Lower lobe of right lung (tissue), 2 donors: ENCODE measurements around the gene FDX2. TPM values are rescaled to one million over a fixed set of nuclear protein-coding genes. Genes with fewer than 3 reads are reported as not detected.

Experiments used
- ATAC-seq, 2 donors: fragments of 200-7000 bp; cut with Tn5 transposase; one replicate each; pipeline ENCODE4 v1.9.1; 2020 to 2022; ENCODE audit warnings: mild to moderate bottlenecking in 2 of 2, moderate library complexity in 2 of 2
- DNase-seq: peaks from one replicate; pipeline ENCODE4 v3.0.0-alpha.2; 2020
- H3K27ac ChIP-seq: fragments of 200-600 bp; one replicate; pipeline ENCODE4 v1.8.0; 2022
- H3K27me3 ChIP-seq: fragments of 200-600 bp; one replicate; pipeline ENCODE4 v1.8.0; 2022; ENCODE audit warnings: low read depth
- H3K36me3 ChIP-seq: fragments of 200-600 bp; one replicate; pipeline ENCODE4 v1.8.0; 2022; ENCODE audit warnings: mild to moderate bottlenecking
- H3K4me1 ChIP-seq: fragments of 200-600 bp; one replicate; pipeline ENCODE4 v1.8.0; 2022
- H3K4me3 ChIP-seq: fragments of 200-600 bp; one replicate; pipeline ENCODE4 v1.8.0; 2022; ENCODE audit warnings: mild to moderate bottlenecking
- H3K9me3 ChIP-seq: fragments of 200-600 bp; one replicate; pipeline ENCODE4 v1.8.0; 2022
- intact Hi-C: fragments of 100-400 bp; cut with DNase I; formaldehyde crosslinking; loops from one replicate; pipeline ENCODE4 v1.11.0; 2022
- total RNA-seq: library from RNA; stranded (reverse); fragmentation: NEBNext Ultra II Directional; extraction: Animal tissue kit (Norgen Biotek cat#: 25700); gene quantifications from one replicate; pipeline ENCODE4 v1.2.1, GENCODE V29; 2021
- TF ChIP-seq, protein P1 (sequence below): fragments of 200-600 bp; IDR thresholded peaks from one replicate; pipeline ENCODE4 v1.8.0; 2022; ENCODE audit warnings: antibody characterized with exemption, mild to moderate bottlenecking
- donor health status: DM: no; HTN: yes; CAD: no; lungs with severe emphysema.

FDX2 gene
- total RNA-seq, 1 donor from 2014 or later = 16.8 TPM

DNA sequence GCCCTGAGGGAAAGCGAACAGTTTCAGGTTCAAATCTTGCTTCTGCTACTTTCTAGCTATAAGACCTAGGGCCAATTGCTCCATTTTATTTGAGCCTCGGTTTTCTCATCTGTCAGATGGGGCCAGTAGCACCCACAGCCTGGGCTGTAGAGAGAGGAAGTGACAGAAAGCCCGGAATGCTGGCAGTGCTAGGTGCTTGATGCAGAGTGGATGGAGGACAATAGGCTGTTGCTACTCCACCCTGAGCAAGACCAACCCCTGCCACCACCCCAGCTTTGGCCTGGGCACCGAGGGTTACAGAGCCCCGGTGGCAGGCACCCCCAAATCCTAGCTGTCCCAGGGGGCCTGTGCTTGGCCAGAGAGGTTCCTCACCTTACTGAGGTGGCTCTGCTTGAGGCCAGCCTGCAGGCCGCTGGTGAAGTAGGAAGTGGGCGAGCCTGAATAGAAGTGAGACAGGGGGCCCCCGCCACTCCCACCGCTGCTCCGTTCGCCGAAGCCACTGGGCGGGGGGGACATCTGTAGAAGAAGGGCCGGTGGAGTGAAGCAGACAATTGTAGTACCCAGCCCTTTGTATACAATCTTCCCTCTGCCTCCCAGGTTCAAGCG is 2.1 kb upstream of the FDX2 start:
- no peak for DNase-seq
- Histone ChIP-seq H3K4me3 (no peak overlapping the region), H3K27ac (no peak overlapping the region), H3K4me1 (peaks cover 16% of the 10 kb centered on the region), H3K36me3 (peaks cover 65% of the 10 kb centered on the region), H3K27me3 (no peaks in the 10 kb centered on the region), H3K9me3 (no peaks in the 10 kb centered on the region)
- intact Hi-C loops = no loop called here
- ATAC-seq = no peak
- TF ChIP-seq, protein P1, sequence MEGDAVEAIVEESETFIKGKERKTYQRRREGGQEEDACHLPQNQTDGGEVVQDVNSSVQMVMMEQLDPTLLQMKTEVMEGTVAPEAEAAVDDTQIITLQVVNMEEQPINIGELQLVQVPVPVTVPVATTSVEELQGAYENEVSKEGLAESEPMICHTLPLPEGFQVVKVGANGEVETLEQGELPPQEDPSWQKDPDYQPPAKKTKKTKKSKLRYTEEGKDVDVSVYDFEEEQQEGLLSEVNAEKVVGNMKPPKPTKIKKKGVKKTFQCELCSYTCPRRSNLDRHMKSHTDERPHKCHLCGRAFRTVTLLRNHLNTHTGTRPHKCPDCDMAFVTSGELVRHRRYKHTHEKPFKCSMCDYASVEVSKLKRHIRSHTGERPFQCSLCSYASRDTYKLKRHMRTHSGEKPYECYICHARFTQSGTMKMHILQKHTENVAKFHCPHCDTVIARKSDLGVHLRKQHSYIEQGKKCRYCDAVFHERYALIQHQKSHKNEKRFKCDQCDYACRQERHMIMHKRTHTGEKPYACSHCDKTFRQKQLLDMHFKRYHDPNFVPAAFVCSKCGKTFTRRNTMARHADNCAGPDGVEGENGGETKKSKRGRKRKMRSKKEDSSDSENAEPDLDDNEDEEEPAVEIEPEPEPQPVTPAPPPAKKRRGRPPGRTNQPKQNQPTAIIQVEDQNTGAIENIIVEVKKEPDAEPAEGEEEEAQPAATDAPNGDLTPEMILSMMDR = no peak

DNA sequence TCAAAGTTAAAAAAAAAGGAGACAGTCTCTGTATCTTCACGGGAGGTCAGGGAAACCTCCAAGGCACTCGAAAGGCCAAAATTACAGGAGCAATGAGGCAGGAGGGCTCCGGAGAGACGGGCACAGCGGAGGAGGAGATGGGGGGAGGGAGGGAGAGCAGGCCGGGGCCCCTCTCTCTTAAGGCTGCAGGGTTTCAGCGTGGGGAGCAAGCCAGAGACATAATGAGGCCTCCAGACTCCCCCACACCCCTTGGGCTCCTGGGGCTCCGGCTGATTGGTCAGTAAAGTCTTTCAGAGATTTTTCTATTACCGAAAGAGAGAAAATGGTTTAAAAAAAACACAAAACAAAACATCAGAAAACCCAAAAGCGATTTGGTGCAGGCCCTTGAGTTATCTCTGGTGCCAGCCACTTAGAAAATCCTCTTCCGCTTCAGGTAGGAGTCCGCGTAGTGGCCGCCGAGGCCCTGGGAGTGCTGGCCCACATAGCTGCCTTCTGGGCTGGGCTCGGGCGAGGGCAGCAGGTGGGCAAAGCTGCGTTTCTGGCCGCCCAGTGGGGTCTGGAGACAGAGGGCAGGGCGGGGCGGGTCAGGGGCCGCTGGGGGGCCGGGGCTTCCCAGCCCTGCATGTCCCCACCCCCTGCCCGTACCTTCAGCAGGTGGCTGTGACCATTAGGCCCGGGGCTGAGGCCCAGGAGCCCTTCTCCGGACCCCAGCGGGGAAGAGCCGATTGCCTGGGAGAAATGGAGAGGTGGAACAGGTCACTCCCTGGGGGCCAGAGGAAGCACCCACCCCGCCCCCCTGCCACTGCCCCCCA is 1.4 kb upstream of the FDX2 start:
- Histone ChIP-seq H3K9me3 (no peaks in the 10 kb centered on the region), H3K27ac (no peak overlapping the region), H3K27me3 (no peaks in the 10 kb centered on the region), H3K4me1 (peaks cover 16% of the 10 kb centered on the region), H3K4me3 (no peak overlapping the region), H3K36me3 (peaks cover 58% of the 10 kb centered on the region)
- DNase-seq (no peak), ATAC-seq (no peak)
- intact Hi-C loops = no loop called here
- TF ChIP-seq, protein P1 = no peak

DNA sequence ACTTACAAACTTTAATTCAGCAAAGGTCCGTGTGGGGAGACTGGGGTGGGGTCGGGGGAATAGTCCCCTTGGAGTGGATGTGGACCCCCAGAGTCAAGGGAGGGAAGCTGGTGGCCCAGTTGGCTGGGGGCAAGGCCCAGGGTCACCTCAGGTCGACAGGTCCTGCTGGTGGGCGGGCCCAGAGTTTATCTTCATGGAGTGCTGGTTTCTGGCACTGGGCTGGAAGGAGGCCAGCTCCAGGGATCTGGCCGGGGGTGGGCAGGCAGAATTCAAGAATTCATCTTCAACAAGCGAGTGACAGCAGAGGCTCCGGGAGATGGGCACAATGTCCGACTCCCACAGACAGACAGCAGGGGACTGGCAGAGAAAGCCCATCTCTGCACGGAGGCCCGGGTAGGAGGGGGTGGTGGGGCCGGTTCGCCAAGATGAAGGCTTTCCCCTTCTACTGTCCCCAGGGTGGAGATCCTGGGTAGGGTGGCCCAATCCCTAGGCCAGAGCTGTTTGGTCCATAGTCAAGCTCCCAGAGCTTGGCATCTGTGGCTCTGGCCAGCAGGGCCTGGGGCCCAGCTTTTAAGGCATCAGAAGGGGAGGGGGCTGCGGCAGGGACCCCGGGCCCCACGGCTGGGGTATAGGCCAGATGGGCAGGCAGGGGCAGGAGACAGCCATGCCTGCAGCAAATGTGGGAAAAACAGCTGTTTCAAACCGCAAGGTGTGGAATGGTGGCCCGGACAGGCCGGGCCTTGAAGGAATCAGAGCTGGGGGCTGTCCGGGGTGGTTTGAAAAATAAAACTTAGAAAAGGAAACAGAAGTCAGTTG is 622 bp upstream of the FDX2 start:
- TF ChIP-seq, protein P1 = no peak
- H3K4me1 ChIP-seq = peaks cover 16% of the 10 kb centered on the region
- DNase-seq = no peak
- peak overlapping the region; percentile 96 for H3K4me3 ChIP-seq
- ATAC-seq = peak; percentile 5 to 20
- intact Hi-C loops = no loop called here
- H3K27ac ChIP-seq = no peak overlapping the region
- no peaks in the 10 kb centered on the region for H3K9me3 ChIP-seq
- peaks cover 50% of the 10 kb centered on the region for H3K36me3 ChIP-seq
- no peaks in the 10 kb centered on the region for H3K27me3 ChIP-seq

DNA sequence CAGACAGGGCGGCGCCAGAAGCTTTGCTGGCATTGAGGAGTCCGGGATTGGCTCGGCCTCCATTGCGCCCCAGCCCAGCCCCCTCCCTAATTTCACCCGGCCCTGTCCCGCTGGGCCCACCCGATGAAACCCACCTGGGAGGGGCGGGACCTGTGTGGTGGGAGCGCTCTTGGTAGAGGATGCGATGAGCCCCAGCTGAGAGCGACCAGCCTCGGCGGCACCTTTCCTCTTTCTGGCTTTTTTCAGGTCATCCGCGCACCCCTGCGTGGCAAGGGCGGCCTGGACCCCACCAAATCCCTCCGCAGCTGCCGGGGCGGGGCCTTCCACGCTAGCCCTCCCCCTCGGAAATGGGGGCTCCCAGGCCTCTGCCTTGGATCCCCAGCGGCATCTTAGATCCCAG is 6.4 kb downstream of the FDX2 start, which contains the start of gene ZGLP1:
Gene ZGLP1 (minus strand): TSS at position 393 of the 400 bp plus-strand sequence.
- Histone ChIP-seq H3K9me3 (no peaks in the 10 kb centered on the region), H3K27ac (no peak within 1 kb of the TSS), H3K27me3 (no peaks in the 10 kb centered on the region), H3K36me3 (peaks cover 8% of the 10 kb centered on the region), H3K4me3 (no peak within 1 kb of the TSS), H3K4me1 (peaks cover under 1% of the 10 kb centered on the region)
- DNase-seq = no peak
- no peak for ATAC-seq
- TF ChIP-seq, protein P1 = no peak
- intact Hi-C loops = no loop called here

DNA sequence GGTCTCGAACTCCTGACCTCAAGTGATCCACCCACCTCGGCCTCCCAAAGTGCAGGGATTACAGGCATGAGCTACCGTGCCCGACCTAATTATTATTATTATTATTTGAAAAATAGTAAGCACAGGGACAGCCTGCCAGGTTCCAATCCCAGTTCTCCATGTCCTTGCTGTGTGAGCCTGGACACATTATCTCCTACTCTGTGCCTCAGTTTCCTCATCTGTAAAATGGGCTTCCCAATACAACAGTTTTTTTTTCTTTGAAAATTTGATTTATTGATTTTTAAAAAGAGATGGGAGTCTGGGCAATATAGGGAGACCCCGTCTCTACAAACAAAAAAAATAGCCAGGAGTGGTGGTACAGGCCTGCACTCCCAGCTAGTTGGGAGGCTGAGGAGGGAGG is 9.5 kb downstream of the FDX2 start:
- intact Hi-C loops = no loop called here
- TF ChIP-seq, protein P1 = no peak
- ATAC-seq (no peak), DNase-seq (no peak)
- Histone ChIP-seq H3K4me1 (no peaks in the 10 kb centered on the region), H3K9me3 (no peaks in the 10 kb centered on the region), H3K27me3 (no peaks in the 10 kb centered on the region), H3K36me3 (peaks cover 8% of the 10 kb centered on the region), H3K27ac (no peak overlapping the region), H3K4me3 (no peak overlapping the region)
